HG03095 (cell line): ENCODE data around the gene MXRA5.
"Not testable (repeated sequence)": the region's sequence is repeated elsewhere in the genome, so short reads cannot be mapped to it uniquely, and the experiment has no call there.

Source experiments
- ATAC-seq: cut with Tn5 transposase; IDR thresholded peaks from one replicate; pipeline ENCODE4 v1.9.1; 2021; ENCODE audit warnings: moderate library complexity; ENCODE audit not compliant: unreplicated experiment

MXRA5 gene

DNA sequence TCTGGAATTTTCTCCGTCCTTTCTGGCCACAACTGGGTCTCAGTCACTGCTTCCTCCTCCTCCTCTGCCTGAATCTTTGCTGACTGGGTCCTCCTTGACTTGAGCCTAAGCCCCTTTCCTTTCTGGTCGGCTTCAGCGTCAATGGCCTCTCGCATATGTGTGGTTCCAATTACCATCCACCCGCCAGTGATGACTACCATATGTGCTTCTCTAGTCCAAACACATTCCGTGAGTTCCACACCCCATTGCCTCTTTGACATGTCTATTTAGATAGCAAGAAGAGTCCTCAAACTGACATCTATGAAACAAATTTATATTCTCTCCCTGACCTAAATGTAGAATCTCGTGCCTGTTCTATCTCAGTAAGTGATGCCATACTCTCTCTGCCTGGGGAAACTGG lies 19.8 kb downstream of the MXRA5 start:
- ATAC-seq = no peak

- ATAC-seq = no peak
These were observed 25.9 kb downstream of the MXRA5 start for GRCh38 chrX:3320471-3321046.

DNA sequence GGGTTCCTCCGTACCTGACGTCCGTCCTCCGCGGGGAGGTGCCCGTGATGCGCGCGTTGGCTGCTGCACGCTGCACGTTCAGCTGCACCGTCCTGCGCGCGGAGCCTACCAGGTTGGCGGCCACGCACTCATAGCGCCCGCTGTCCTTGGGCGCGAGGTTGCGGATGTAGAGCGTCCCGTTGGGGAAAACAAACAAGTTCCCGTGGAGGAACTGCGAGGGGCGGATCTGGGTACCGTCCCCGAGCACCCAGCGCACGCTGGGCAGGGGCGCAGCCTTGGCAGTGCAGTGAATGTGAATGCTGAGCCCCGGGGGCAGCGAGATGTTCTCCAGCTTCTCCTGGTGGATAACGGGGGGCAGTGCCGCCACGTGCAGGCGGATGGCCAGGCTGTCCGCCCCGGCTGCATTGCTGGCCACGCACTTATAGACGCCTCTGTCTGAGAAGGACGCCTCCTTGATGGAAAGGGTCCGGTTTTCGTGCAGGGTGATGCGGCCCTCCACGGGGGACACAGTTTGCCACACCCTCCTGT lies 29.2 kb downstream of the MXRA5 start:
- ATAC-seq = no peak

GRCh38 chrX:3312109-3312508 lies 34.3 kb downstream of the MXRA5 start:
- no peak for ATAC-seq

- no peak for ATAC-seq
These were observed 38.6 kb downstream of the MXRA5 start for GRCh38 chrX:3307881-3308280.

DNA sequence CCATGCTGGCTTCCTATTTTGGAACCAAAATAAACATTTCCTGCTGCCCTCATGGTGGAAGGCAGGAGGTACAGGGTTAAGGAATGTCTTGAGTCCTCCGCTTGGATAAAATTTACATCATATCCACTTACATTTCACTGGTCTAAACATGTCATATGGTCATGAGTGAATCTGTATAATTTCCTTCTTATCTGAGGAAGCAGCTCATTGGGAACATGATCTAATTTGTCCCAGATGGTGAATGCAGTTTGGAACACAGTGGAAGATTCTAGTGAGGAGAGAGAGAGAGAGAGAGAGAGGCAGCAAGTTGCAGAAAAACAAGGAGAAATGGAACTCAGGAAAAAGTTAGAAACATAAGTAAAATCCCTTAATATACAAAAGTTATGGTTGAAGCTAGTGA lies 46.8 kb downstream of the MXRA5 start:
- ATAC-seq = no peak

- no peak for ATAC-seq
These were observed 50.7 kb downstream of the MXRA5 start for GRCh38 chrX:3295731-3296130.

- ATAC-seq = no peak
These were observed 53.2 kb downstream of the MXRA5 start for GRCh38 chrX:3293251-3293650.

DNA sequence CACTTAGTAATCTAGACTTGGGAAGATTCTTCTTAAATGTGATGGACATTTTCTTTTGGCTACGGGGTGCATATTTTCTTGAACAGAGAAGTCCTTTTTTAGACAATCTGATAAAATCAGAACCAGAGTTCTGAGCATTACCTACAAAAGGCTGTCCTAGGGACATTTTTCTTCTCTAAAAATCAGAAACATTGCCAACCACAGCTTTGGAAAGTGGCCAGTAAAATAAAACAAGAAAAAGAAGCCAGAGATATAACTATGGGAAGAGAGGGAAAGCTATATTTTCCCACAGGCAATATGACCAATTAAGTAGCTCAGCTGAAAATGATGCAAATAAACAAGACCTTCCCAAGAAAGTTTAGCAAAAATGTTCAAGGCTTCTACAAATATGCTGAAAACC lies 55.9 kb downstream of the MXRA5 start:
- no peak for ATAC-seq

- ATAC-seq = no peak
These were observed 60.1 kb downstream of the MXRA5 start for GRCh38 chrX:3286196-3286945.

DNA sequence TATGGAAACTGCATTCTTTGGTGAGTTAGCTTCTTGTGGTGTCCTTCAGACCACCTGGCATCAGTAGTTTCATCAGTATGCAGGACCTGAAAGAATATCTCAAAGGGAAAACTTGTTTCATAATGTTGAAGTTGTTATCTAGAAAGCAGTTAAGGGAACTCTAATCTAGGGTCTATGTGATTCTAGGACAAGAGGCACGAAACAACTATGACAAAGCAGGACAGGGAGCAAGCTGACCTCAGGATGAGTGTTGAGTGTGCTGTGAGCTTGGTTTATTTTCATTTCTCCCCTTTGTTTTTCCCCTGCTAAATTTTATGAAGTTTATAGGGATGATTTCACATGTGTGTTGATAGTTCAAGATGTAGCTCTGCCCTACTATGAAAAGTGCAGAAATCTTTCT lies 65.7 kb downstream of the MXRA5 start:
- no peak for ATAC-seq

DNA sequence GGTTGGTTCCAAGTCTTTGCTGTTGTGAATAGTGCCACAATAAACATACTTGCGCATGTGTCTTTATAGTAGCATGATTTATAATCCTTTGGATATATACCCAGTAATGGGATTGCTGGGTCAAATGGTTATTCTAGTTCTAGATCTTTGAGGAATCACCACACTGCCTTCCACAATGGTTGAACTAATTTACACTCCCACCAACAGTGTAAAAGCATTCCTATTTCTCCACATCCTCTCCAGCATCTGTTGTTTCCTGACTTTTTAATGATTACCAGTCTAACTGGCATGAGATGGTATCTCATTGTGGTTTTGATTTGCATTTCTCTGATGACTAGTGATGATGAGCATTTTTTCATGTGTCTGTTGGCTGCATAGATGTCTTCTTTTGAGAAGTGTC lies 72.8 kb downstream of the MXRA5 start:
- ATAC-seq = not testable (repeated sequence)

DNA sequence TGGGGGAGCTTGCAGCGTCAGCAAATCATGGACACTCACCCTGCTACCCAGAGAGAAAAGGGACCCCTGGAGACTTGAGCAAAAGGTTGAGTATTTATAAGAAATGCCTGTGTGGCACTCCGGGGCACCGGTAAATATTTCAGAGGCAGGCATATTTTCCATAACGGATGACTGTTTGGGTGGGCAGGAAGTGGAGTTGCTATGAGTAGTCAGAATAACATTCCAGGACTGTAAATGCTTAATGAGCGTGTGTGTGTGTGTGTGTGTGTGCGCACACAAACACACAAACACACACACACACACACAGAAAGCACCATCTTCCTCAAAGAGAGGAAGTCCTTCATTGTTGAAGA lies 74.6 kb downstream of the MXRA5 start:
- no peak for ATAC-seq

- ATAC-seq = no peak
These were observed 75.1 kb downstream of the MXRA5 start for GRCh38 chrX:3271183-3271833.

GRCh38 chrX:3268829-3269228 lies 77.6 kb downstream of the MXRA5 start:
- ATAC-seq = no peak

- ATAC-seq = no peak
These were observed 82.7 kb downstream of the MXRA5 start for GRCh38 chrX:3263681-3264126.

DNA sequence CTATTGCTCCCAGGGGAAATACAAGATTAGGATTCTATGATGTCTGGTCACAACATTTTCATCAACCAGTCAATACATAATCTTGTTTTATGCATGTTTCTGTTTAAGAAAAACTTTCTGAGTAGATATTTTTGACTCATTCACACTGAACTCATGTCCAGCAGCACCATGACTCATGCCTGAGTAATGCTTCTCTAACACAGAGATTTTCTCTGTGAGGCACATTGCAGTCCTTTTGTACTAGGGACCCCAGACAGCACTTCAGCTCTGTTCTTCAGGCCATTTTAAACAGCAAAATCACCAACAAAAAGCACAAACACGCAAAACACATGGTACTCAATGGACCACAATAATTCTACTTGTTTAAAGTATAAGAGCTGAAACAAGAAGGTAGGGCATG lies 83.6 kb downstream of the MXRA5 start:
- no peak for ATAC-seq
